Keratinocyte (primary cell): ENCODE data around the gene CBR3.

Experiments used
- EZH2 ChIP-seq: IDR thresholded peaks from one replicate; pipeline ENCODE4 v1.6.1; 2012; ENCODE audit warnings: inconsistent platforms, mild to moderate bottlenecking, low read length, moderate library complexity
- TF ChIP-seq, protein P1 (sequence below), 3 experiments: IDR thresholded peaks in 1 of 3; conservative IDR thresholded peaks in 1 of 3; optimal IDR thresholded peaks in 1 of 3; 2 replicates in 2 of 3; 3 replicates in 1 of 3; pipeline versions ENCODE3 to v1.5.1; 2011; ENCODE audit warnings: low read length in 3 of 3, mild to moderate bottlenecking in 3 of 3, moderate library complexity in 2 of 3, control low read depth in 1 of 3, inconsistent platforms in 1 of 3; ENCODE audit not compliant: insufficient read depth in 2 of 3; ENCODE audit errors: extremely low read depth in 1 of 3

- TF ChIP-seq, protein P1, sequence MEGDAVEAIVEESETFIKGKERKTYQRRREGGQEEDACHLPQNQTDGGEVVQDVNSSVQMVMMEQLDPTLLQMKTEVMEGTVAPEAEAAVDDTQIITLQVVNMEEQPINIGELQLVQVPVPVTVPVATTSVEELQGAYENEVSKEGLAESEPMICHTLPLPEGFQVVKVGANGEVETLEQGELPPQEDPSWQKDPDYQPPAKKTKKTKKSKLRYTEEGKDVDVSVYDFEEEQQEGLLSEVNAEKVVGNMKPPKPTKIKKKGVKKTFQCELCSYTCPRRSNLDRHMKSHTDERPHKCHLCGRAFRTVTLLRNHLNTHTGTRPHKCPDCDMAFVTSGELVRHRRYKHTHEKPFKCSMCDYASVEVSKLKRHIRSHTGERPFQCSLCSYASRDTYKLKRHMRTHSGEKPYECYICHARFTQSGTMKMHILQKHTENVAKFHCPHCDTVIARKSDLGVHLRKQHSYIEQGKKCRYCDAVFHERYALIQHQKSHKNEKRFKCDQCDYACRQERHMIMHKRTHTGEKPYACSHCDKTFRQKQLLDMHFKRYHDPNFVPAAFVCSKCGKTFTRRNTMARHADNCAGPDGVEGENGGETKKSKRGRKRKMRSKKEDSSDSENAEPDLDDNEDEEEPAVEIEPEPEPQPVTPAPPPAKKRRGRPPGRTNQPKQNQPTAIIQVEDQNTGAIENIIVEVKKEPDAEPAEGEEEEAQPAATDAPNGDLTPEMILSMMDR (optimal IDR thresholded peaks at IDR 0.05 in 1 of 3, IDR thresholded peaks at IDR 0.05 in 1 of 3, conservative IDR thresholded peaks at IDR 0.05 in 1 of 3; ENCODE audit: extremely low read depth in 1 of 3, insufficient read depth in 2 of 3, low read length in 3 of 3) = no peak
- no peak for TF ChIP-seq EZH2
Observed at GRCh38 chr21:36183144-36183795, 48.4 kb downstream of the CBR3 start.
